Retinal pigment epithelial cell (primary cell): ENCODE data around the gene SLC38A10.

Source experiments
- DNase-seq: peaks from one replicate; pipeline ENCODE4 v3.0.0-alpha.2; 2010; ENCODE audit warnings: low read depth
- H3K4me3 ChIP-seq: 2 replicates; pipeline ENCODE4 v1.5.1; 2011; ENCODE audit warnings: mild to moderate bottlenecking, low read length, control low read depth, moderate library complexity
- TF ChIP-seq, protein P1 (sequence below): conservative IDR thresholded peaks from 2 replicates; pipeline ENCODE4 v1.5.1; 2011; ENCODE audit warnings: low read depth, low read length, control low read depth, inconsistent platforms

The SLC38A10 gene

GRCh38 chr17:81234506-81234855 is 60.6 kb downstream of the SLC38A10 start:
- TF ChIP-seq, protein P1, sequence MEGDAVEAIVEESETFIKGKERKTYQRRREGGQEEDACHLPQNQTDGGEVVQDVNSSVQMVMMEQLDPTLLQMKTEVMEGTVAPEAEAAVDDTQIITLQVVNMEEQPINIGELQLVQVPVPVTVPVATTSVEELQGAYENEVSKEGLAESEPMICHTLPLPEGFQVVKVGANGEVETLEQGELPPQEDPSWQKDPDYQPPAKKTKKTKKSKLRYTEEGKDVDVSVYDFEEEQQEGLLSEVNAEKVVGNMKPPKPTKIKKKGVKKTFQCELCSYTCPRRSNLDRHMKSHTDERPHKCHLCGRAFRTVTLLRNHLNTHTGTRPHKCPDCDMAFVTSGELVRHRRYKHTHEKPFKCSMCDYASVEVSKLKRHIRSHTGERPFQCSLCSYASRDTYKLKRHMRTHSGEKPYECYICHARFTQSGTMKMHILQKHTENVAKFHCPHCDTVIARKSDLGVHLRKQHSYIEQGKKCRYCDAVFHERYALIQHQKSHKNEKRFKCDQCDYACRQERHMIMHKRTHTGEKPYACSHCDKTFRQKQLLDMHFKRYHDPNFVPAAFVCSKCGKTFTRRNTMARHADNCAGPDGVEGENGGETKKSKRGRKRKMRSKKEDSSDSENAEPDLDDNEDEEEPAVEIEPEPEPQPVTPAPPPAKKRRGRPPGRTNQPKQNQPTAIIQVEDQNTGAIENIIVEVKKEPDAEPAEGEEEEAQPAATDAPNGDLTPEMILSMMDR, result no peak
- no peak for DNase-seq
- H3K4me3 ChIP-seq, result no peak overlapping the region

GRCh38 chr17:81233811-81234505 is 61.1 kb downstream of the SLC38A10 start:
- no peak overlapping the region for H3K4me3 ChIP-seq

GRCh38 chr17:81233316-81233715 is 61.8 kb downstream of the SLC38A10 start:
- no peak overlapping the region for H3K4me3 ChIP-seq
- no peak for DNase-seq
- TF ChIP-seq, protein P1, result no peak

More at GRCh38 chr17:81233811-81234505, 61.1 kb downstream of the SLC38A10 start:
- DNase-seq, result no peak
- TF ChIP-seq, protein P1, result no peak

- no peak for DNase-seq
- H3K4me3 ChIP-seq, result no peak overlapping the region
- TF ChIP-seq, protein P1, result no peak
Measured at GRCh38 chr17:81232616-81233241, 62.4 kb downstream of the SLC38A10 start.

- TF ChIP-seq, protein P1, result no peak
- no peak for DNase-seq
- H3K4me3 ChIP-seq, result no peak overlapping the region
Measured at GRCh38 chr17:81231766-81232581, 63.1 kb downstream of the SLC38A10 start.

- TF ChIP-seq, protein P1, result no peak
- no peak for DNase-seq
- H3K4me3 ChIP-seq, result no peak overlapping the region
Measured at GRCh38 chr17:81231121-81231645, 63.9 kb downstream of the SLC38A10 start.
